HG02610 (cell line): Measurements from ENCODE around the gene AASS.

Source experiments
- ATAC-seq: cut with Tn5 transposase; IDR thresholded peaks from one replicate; pipeline ENCODE4 v1.9.1; 2021; ENCODE audit warnings: mild to moderate bottlenecking, moderate library complexity; ENCODE audit not compliant: unreplicated experiment

The AASS gene

GRCh38 chr7:122054393-122054792 is 89.7 kb downstream of the AASS start:
- ATAC-seq, result no peak

DNA sequence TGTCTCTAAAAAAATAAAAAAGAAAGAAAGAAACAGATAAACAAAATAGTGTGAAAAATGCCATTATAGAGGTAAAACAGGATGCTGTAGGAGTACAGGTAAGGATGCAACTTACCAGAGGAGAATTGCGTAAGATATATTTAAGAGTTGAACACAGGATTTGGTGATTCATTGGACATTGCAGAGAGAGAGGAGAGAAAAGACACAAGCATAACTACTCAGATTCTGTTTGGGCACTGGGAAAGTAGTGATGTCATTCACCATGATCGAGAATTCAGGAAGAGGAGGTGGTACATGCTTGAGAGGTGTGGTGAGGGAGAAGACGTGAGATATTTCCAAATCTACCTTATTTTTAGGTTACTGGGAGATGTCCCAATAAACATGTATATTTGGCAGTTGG is 97.6 kb downstream of the AASS start:
- no peak for ATAC-seq

DNA sequence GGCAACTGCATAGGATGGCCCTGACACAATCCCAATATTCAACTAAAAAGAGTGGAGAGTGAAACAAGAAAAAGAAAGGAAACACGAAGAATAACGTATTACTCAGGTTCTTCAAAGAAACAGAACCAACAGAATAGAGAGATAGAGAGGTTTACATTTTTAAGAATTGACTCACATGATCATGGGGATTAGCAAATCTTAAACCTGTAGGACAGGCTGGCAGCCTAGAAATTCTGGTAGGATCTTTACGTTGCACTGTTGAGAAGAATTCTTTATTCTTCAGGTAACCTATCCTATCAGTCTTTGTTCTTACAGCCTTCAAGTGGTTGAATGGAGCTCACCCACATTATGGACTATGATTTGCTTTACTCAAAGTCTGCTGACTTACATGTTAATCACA is 103.9 kb downstream of the AASS start:
- no peak for ATAC-seq

DNA sequence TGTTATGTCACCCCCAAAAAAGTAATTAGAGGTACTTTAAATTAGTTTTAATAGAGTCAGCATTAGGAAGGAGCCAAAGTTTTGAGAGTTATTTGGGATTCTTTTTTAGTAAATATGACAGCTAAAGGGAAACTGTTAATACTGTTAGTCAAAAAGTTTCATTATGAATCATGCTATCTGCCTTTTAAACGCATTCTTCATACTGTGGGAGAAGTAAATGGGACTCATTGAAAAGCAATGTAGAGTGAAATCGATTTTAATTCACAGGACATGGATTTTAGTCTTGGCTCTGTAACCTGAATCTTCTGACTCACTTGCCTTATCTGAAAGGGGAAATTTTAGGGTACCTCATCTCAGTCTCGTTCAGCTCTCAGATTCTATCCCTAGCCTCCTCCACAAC is 105.1 kb downstream of the AASS start:
- no peak for ATAC-seq

DNA sequence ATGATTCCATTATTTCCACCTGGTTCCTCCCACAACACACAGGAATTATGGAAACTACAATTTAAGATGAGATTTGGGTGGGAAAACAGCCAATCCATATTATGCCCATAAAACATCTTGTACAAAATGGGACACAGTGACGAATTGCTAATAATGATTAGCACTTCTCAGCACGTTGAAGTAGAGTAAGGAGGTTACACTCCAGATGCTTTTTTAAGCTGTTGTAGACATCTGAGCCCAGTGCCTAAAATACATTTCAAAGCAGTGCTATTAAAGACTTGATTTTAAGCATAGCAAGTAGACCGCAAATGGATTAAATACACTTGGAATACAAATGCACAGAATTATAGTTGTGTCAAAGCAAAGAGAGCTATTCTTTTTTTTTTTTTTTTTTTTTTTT is 105.9 kb downstream of the AASS start:
- ATAC-seq, result no peak

GRCh38 chr7:122035876-122036275 is 108.2 kb downstream of the AASS start:
- ATAC-seq, result no peak

DNA sequence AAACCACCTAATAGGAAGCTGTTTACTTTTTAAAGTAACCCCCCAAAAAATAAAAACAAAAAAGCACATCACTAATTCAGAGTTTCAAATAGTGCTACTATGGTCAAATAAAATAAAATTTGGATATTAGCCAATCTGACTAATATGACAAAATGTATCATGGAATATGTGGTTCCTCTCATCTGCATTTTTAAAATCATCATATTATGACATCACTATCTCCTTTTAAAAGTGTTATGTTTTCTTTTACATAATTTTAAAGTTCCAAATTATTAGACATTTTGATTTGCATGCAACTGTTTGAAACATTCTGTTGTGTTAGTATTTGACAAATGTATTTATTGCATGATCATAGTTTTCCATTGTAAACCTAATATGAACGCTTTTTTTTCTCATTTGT is 110.4 kb downstream of the AASS start:
- no peak for ATAC-seq

GRCh38 chr7:122027058-122027457 is 117.0 kb downstream of the AASS start:
- ATAC-seq, result no peak
